CD4-positive, alpha-beta T cell treated with Interleukin-2 at 100 ng/mL for 4 hours (primary cell): ENCODE data around the gene ANAPC13.

Experiments used
- DNase-seq: peaks from one replicate; pipeline ENCODE4 v3.0.0-alpha.2; 2020; ENCODE audit warnings: low spot score

Gene ANAPC13

DNA sequence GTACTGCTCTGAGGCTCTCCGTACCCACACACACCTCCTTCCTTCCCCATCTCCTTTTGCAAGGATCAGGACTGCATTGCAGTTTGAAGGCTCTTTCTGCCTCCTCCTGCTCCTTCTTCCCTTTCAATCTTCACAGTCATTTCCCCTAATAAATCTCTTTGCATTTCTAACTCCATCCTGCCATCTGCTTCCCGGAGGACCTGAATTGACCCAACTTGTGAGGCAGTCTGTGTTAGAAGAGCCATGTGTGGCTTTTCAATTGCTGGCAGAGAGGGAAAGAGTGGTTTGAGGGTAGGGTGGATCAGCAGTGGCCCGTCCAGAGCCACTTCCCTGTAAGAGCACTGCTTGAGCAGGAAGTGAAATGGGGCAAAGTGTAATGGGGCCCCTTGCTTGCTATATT lies 35.8 kb downstream of the ANAPC13 start:
- no peak for DNase-seq

DNA sequence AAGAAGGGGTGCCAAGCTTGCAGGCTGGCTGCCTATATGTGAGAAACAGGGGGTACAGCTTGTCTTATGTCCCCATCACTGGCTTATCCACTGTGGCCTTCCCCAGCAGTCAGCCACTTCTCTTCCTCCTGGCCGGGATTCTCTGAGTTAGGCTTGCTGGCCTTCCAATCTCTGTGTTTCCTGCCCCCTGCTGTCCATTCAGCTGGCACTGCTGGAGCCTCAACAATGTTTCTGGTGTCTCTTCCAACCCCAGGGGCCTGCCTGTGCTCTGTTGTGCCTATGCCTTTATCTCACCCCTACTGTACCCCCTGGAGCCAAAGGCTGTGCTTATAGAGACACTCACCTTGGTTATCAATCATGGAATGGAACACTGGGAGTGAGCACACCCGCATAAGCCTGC lies 36.5 kb downstream of the ANAPC13 start:
- no peak for DNase-seq

GRCh38 chr3:134448664-134449063 lies 37.1 kb downstream of the ANAPC13 start:
- DNase-seq: no peak

- no peak for DNase-seq
Measured at GRCh38 chr3:134447351-134447750, 38.4 kb downstream of the ANAPC13 start.

GRCh38 chr3:134446800-134447199 lies 39.0 kb downstream of the ANAPC13 start:
- DNase-seq: no peak

- DNase-seq: no peak
Measured at GRCh38 chr3:134445636-134446035, 40.1 kb downstream of the ANAPC13 start.

DNA sequence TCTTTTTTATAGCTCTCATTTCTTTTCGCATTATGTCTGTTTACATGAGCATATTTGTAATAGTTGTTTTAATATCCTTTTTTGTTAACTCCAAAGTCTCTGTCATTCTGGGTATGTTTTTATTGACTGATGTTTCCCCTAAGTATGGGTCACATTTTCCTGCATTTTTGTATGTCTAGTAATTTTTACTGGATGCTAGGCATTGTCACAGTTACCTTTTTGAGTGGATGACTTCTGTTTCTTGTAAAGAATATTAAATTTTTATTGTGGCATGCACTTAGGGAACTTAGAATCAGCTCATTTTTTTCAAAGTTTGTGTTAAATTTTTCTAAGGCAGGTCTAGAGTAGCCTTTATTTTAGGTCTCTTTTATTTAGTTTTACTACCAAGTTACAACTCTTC lies 40.7 kb downstream of the ANAPC13 start:
- DNase-seq: no peak

GRCh38 chr3:134441821-134442220 lies 44.0 kb downstream of the ANAPC13 start:
- no peak for DNase-seq

DNA sequence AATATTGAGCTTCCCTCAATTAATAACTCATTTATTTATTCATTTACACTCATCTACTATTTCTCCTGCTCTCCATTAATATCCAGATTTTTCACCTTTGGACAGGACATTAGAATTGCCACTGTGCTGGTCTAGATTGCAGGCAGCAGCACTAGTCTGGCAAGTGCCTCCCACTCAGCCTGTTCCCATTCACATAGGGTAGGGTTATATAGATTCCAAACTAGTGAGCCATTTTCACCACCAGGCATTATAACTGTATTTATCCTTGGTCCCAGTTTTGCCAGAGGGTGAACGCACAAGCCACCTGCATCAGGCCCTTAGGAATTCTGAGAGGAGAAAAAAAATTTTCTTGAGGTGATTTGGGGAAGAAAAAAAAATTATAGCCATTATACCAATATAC lies 44.5 kb downstream of the ANAPC13 start:
- DNase-seq: no peak

DNA sequence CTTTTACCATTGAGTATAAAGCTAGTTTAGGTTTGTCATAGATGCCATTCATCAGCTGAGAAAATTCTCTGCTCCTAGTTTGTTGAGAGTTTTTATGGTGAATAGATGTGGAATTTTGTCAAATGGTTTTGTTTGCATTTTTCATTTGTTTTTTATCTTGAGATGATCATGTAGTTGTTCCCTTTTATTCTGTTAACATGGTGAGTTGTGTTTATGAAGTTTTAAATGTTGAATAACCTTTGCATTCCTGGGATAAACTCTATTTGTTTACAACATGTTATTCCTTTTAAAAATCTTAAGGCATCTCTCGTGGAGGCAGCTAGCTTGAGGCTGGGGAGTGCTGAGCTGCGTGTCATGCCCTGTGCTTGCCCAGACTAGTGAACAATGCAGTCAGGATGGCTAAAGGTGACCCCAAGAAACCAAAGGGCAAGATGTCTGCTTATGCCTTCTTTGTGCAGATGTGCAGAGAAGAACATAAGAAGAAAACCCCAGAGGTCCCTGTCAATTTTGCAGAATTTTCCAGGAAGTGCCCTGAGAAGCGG lies 48.5 kb downstream of the ANAPC13 start:
- no peak for DNase-seq

- no peak for DNase-seq
Measured at GRCh38 chr3:134432236-134432635, 53.5 kb downstream of the ANAPC13 start.

DNA sequence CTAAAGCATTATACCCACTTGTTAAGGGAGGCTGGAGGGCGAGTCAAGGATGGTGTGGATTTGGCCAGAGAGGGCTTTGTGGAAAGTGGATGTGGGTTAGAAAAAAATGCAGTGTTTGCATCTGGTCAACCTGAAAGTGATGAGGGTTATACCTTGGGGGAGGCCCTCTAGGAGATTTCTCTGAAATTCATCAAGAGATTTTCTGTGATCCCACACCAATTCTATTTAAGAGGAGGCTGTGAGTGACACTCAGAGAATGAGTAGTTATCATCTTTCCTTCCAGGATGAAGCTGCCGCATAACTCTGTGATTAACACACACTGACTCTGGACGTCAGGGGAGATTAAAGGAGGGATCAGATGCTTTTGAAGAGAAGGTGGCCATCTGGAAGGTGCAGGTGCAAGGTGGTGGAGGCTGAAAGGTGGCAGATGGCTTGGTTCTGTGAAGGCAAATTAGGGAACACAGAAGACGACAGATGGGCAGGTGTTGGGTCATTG lies 54.8 kb downstream of the ANAPC13 start:
- DNase-seq: no peak

DNA sequence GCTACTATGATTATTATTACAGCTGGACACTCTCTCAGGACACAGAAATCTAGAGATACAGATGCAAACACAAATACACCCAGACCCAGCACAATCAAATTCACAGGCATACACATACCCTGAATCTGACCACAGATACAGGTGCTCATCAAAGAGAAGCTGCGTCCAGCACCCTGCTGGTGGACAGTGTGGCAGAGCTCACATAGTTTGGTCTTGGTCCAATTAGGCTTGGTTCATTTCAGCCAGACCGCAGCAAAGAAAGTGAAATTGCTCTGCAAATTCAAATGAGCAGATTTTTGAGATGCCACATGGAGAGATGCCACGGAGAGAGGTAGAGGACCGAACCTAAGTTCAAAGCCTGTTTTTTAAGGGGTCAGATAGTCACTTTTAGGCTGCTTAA lies 55.6 kb downstream of the ANAPC13 start:
- no peak for DNase-seq

GRCh38 chr3:134428401-134428800 lies 57.4 kb downstream of the ANAPC13 start:
- no peak for DNase-seq
